OCI-LY7 (cell line): ENCODE measurements around the gene PPIG. TPM values are rescaled to one million over a fixed set of nuclear protein-coding genes. Genes with fewer than 3 reads are reported as not detected.

Source experiments
- BruUV-seq: library from RNA; stranded (reverse); fragments of 400-500 nt; replicated peaks from 2 replicates; lab custom pipeline; 2021; lab: Mats Ljungman, UMichigan
- CTCF ChIA-PET: fragments of 300-600 bp; sonication (Branson Sonifier 250); formaldehyde crosslinking; loops from one replicate; lab custom pipeline; 2022; ENCODE audit warnings: antibody characterized with exemption; ENCODE audit not compliant: unreplicated experiment; lab: Charles Lee
- POLR2A ChIA-PET: fragments of 300-600 bp; sonication (Branson Sonifier 250); formaldehyde crosslinking; loops from one replicate; lab custom pipeline; 2022; ENCODE audit warnings: antibody characterized with exemption; lab: Charles Lee
- DNase-seq: peaks from one replicate; pipeline ENCODE4 v3.0.0-alpha.2; 2015; ENCODE audit warnings: low spot score
- H2AFZ ChIP-seq: fragments of 200-600 bp; sonication (generic), shearing (Covaris generic); 2 replicates; pipeline ENCODE4 v1.6.1; 2014; ENCODE audit warnings: mild to moderate bottlenecking, antibody characterized with exemption, low read length, moderate library complexity
- H3K27ac ChIP-seq: fragments of 200-600 bp; sonication (generic); 2 replicates; pipeline ENCODE4 v1.5.1; 2014; ENCODE audit warnings: mixed run types, low read depth, mild to moderate bottlenecking, moderate library complexity, low read length, inconsistent platforms; ENCODE audit not compliant: poor library complexity, severe bottlenecking
- H3K36me3 ChIP-seq: fragments of 200-600 bp; sonication (generic); 2 replicates; pipeline ENCODE4 v1.6.1; 2014; ENCODE audit warnings: mild to moderate bottlenecking, antibody characterized with exemption, low read length, moderate library complexity, mixed read lengths; ENCODE audit not compliant: insufficient read depth
- H3K4me1 ChIP-seq: fragments of 200-600 bp; sonication (generic); 2 replicates; pipeline ENCODE4 v1.5.1; 2014; ENCODE audit warnings: mild to moderate bottlenecking, low read length; ENCODE audit not compliant: insufficient read depth, poor library complexity, severe bottlenecking
- H3K4me2 ChIP-seq: fragments of 200-600 bp; sonication (generic); 2 replicates; pipeline ENCODE4 v1.6.1; 2014; ENCODE audit warnings: mild to moderate bottlenecking, low read length
- H3K4me3 ChIP-seq: fragments of 200-600 bp; sonication (generic); 2 replicates; pipeline ENCODE4 v1.5.1; 2014; ENCODE audit warnings: mild to moderate bottlenecking, low read depth, low read length; ENCODE audit not compliant: poor library complexity, severe bottlenecking
- H3K79me2 ChIP-seq: fragments of 200-600 bp; sonication (generic); 2 replicates; pipeline ENCODE4 v1.6.1; 2016; ENCODE audit warnings: low read depth, mild to moderate bottlenecking, low read length, moderate library complexity, mixed read lengths; ENCODE audit not compliant: insufficient read depth
- H3K9me2 ChIP-seq: fragments of 200-600 bp; sonication (generic); 2 replicates; pipeline ENCODE4 v1.6.1; 2016; ENCODE audit warnings: mild to moderate bottlenecking, low read length, mixed read lengths; ENCODE audit not compliant: insufficient read depth
- H3K9me3 ChIP-seq: fragments of 200-600 bp; sonication (generic); 2 replicates; pipeline ENCODE4 v1.6.1; 2014; ENCODE audit warnings: mild to moderate bottlenecking, mixed run types, low read length, mixed read lengths
- H4K20me1 ChIP-seq: fragments of 200-600 bp; sonication (generic); 2 replicates; pipeline ENCODE4 v1.6.1; 2014; ENCODE audit warnings: mild to moderate bottlenecking, antibody characterized with exemption, low read length, moderate library complexity, mixed read lengths; ENCODE audit not compliant: insufficient read depth
- EZH2phosphoT487 ChIP-seq: fragments of 200-600 bp; sonication (generic); IDR thresholded peaks from 2 replicates; pipeline ENCODE4 v1.6.1; 2018; ENCODE audit warnings: low read depth, borderline replicate concordance, mild to moderate bottlenecking, mixed run types, antibody characterized with exemption, low read length, moderate library complexity, mixed read lengths
- intact Hi-C: fragments of 100-400 bp; cut with micrococcal nuclease; formaldehyde crosslinking; loops from one replicate; pipeline ENCODE4 v1.10.0; 2022; ENCODE audit not compliant: unreplicated experiment
- total RNA-seq, 2 experiments: library from RNA; depleted of rRNA in 1 of 2; stranded (reverse); fragments of >200 nt in 1 of 2; shearing (Covaris generic) in 1 of 2; gene quantifications; 2 replicates each; pipeline ENCODE4 v1.2.3, GENCODE V29; 2014 to 2022
- TF ChIP-seq, protein P1 (sequence below): fragments of 200-600 bp; sonication (generic); conservative IDR thresholded peaks from 2 replicates; pipeline ENCODE4 v1.5.1; 2014; ENCODE audit warnings: mild to moderate bottlenecking, antibody characterized with exemption, low read length, moderate library complexity, mixed read lengths

The PPIG gene
- total RNA-seq, 2 experiments from 2014 or later = 33.5 to 65.7 TPM

DNA sequence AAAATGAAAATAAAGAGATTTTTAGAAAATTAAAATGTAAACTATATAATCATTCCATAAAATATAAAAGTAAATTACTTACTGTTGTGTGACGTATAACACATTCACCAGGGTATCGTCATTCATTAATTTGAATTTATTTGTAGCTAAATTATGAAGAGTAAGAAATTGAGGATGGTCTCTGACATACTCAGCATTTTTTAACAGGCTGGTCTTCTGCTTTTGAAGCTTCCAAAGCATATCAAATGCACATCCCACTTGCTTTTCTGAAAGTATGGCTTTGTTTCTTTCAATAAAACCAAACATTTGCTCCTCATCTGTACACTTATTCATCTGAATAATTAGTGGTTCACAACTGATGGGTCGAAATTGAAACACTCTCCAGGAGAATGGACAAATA lies 12.6 kb upstream of the PPIG start:
- Histone ChIP-seq H3K27ac (no peak overlapping the region), H2AFZ (no peak overlapping the region), H3K9me3 (no peaks in the 10 kb centered on the region), H3K36me3 (peaks cover 39% of the 10 kb centered on the region), H3K4me2 (peak overlapping the region; percentile 95), H3K79me2 (peaks cover 50% of the 10 kb centered on the region), H3K4me3 (peak overlapping the region; percentile 92), H3K4me1 (peaks cover 19% of the 10 kb centered on the region), H4K20me1 (peaks cover 5% of the 10 kb centered on the region; the same call in 1 of the 2 replicates), H3K9me2 (no peaks in the 10 kb centered on the region)
- CTCF ChIA-PET = no interaction called here
- intact Hi-C loops = no loop called here
- TF ChIP-seq, protein P1, sequence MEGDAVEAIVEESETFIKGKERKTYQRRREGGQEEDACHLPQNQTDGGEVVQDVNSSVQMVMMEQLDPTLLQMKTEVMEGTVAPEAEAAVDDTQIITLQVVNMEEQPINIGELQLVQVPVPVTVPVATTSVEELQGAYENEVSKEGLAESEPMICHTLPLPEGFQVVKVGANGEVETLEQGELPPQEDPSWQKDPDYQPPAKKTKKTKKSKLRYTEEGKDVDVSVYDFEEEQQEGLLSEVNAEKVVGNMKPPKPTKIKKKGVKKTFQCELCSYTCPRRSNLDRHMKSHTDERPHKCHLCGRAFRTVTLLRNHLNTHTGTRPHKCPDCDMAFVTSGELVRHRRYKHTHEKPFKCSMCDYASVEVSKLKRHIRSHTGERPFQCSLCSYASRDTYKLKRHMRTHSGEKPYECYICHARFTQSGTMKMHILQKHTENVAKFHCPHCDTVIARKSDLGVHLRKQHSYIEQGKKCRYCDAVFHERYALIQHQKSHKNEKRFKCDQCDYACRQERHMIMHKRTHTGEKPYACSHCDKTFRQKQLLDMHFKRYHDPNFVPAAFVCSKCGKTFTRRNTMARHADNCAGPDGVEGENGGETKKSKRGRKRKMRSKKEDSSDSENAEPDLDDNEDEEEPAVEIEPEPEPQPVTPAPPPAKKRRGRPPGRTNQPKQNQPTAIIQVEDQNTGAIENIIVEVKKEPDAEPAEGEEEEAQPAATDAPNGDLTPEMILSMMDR = no peak
- TF ChIP-seq EZH2phosphoT487 = no peak
- BruUV-seq = no TSS peak
- no peak for DNase-seq
- POLR2A ChIA-PET = interaction anchor here (0.8 to 2.8 kb wide), 4 partner anchors 12 to 36 kb away, joined by 3 to 39 read pairs (median 4); partner anchors contain the start of gene PPIG

DNA sequence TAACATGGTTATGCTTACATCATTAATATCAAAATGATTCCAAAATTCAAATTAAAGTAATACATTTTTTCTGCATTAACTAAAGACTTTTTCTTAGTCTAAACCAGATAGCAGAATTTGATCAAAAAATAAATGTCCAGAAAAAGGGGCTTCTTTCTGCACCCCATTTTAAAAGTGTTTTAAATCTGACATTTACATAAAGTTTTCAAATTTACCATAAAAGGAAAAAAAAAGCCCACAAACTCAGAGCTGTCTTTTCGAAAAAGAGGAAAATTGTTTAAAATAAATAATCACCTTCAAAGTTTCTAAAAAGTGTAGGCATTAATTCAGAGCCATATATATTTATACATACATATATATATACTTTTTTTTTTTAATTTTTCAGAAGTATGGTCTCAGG lies 12.0 kb upstream of the PPIG start:
- no peak overlapping the region for H2AFZ ChIP-seq
- DNase-seq = no peak
- no peaks in the 10 kb centered on the region for H3K9me3 ChIP-seq
- POLR2A ChIA-PET = interaction anchor here (0.7 to 2.8 kb wide), 9 partner anchors 11 to 232 kb away, joined by 3 to 39 read pairs (median 4); partner anchors contain the start of gene PPIG
- peaks cover 5% of the 10 kb centered on the region; the same call in 1 of the 2 replicates for H4K20me1 ChIP-seq
- peaks cover 34% of the 10 kb centered on the region for H3K36me3 ChIP-seq
- peaks cover 19% of the 10 kb centered on the region for H3K4me1 ChIP-seq
- intact Hi-C loops = no loop called here
- peak overlapping the region; percentile 95 for H3K4me2 ChIP-seq
- CTCF ChIA-PET = no interaction called here
- H3K27ac ChIP-seq = no peak overlapping the region
- peak overlapping the region; percentile 92 for H3K4me3 ChIP-seq
- no peak for TF ChIP-seq EZH2phosphoT487
- TF ChIP-seq, protein P1 = no peak
- H3K9me2 ChIP-seq = no peaks in the 10 kb centered on the region
- peaks cover 50% of the 10 kb centered on the region for H3K79me2 ChIP-seq
- BruUV-seq = no TSS peak

DNA sequence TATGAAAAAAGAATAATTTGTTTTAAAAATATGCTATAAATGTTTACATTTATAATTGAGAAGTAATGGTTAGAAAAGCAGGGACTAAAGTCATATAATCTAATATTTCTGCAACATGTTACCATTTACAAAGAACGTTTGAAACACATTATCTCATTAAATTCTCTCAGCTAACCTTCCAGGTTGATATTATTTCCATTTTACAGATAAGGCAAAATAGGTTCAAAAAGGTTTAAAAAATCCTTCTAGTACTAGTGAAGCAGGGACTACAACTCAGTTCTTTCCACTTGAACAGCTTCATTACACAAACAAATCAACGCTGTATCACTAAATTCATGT lies 11.4 kb upstream of the PPIG start:
- peak overlapping the region; percentile 92 for H3K4me3 ChIP-seq
- intact Hi-C loops = loop anchor here (1.0 kb wide), 1 partner anchor 12 kb away; the partner anchor contains the start of gene PPIG

More for the DNA sequence above, 11.4 kb upstream of the PPIG start:
- H3K36me3 ChIP-seq = peaks cover 28% of the 10 kb centered on the region
- peaks cover 19% of the 10 kb centered on the region for H3K4me1 ChIP-seq
- H2AFZ ChIP-seq = peak overlapping the region; percentile 95
- ChIA-PET POLR2A (interaction anchor here (0.7 to 2.8 kb wide), 9 partner anchors 10 to 231 kb away, joined by 3 to 39 read pairs (median 4); partner anchors contain the start of gene PPIG), CTCF (interaction anchor here (1.1 kb wide), 1 partner anchor 42 kb away, joined by 3 read pairs; no protein-coding TSS in a partner anchor)
- BruUV-seq = no TSS peak
- peaks cover 45% of the 10 kb centered on the region for H3K79me2 ChIP-seq
- TF ChIP-seq, protein P1 = no peak
- no peak for TF ChIP-seq EZH2phosphoT487
- no peaks in the 10 kb centered on the region for H3K9me3 ChIP-seq
- peak overlapping the region; percentile 95 for H3K4me2 ChIP-seq
- no peaks in the 10 kb centered on the region for H3K9me2 ChIP-seq
- peaks cover 5% of the 10 kb centered on the region; the same call in 1 of the 2 replicates for H4K20me1 ChIP-seq
- DNase-seq = no peak
- H3K27ac ChIP-seq = peak overlapping the region; percentile 56
